Stimulated activated CD4-positive, alpha-beta T cell treated with anti-CD3 and anti-CD28 coated beads, Interleukin-4, amount 100 ng/mL, for 1 hour (primary cell): ENCODE data around the gene LARP1.

ENCODE experiments used
- DNase-seq: peaks from one replicate; pipeline ENCODE4 v3.0.0-alpha.2; 2020

LARP1 gene

GRCh38 chr5:154764967-154765366 is 9.8 kb downstream of the LARP1 start:
- DNase-seq, result no peak

GRCh38 chr5:154765396-154765925 is 10.3 kb downstream of the LARP1 start:
- DNase-seq, result no peak

GRCh38 chr5:154766558-154767281 is 11.5 kb downstream of the LARP1 start:
- DNase-seq, result no peak

- no peak for DNase-seq
Measured at GRCh38 chr5:154767576-154767975, 12.4 kb downstream of the LARP1 start.

- DNase-seq, result no peak
Measured at GRCh38 chr5:154768207-154768606, 13.0 kb downstream of the LARP1 start.

- no peak for DNase-seq
Measured at GRCh38 chr5:154770111-154770510, 14.9 kb downstream of the LARP1 start.

- DNase-seq, result no peak
Measured at GRCh38 chr5:154771383-154771901, 16.3 kb downstream of the LARP1 start.

- DNase-seq, result no peak
Measured at GRCh38 chr5:154773326-154773725, 18.1 kb downstream of the LARP1 start.

GRCh38 chr5:154776167-154776566 is 21.0 kb downstream of the LARP1 start:
- DNase-seq, result no peak

- DNase-seq, result no peak
Measured at GRCh38 chr5:154778534-154778933, 23.4 kb downstream of the LARP1 start.

GRCh38 chr5:154779105-154779504 is 23.9 kb downstream of the LARP1 start:
- DNase-seq, result no peak

- no peak for DNase-seq
Measured at GRCh38 chr5:154780128-154780527, 25.0 kb downstream of the LARP1 start.

- DNase-seq, result no peak
Measured at GRCh38 chr5:154782326-154782725, 27.1 kb downstream of the LARP1 start.

GRCh38 chr5:154782812-154783592 is 27.8 kb downstream of the LARP1 start:
- no peak for DNase-seq

- DNase-seq, result no peak
Measured at GRCh38 chr5:154783774-154784460, 28.7 kb downstream of the LARP1 start.

GRCh38 chr5:154784856-154785255 is 29.7 kb downstream of the LARP1 start:
- no peak for DNase-seq

- DNase-seq, result no peak
Measured at GRCh38 chr5:154786414-154786813, 31.2 kb downstream of the LARP1 start.

GRCh38 chr5:154788212-154788611 is 33.0 kb downstream of the LARP1 start:
- no peak for DNase-seq

- no peak for DNase-seq
Measured at GRCh38 chr5:154791535-154791934, 36.4 kb downstream of the LARP1 start.

- no peak for DNase-seq
Measured at GRCh38 chr5:154793599-154794524, 38.7 kb downstream of the LARP1 start.

GRCh38 chr5:154794525-154795234 is 39.5 kb downstream of the LARP1 start:
- no peak for DNase-seq

- no peak for DNase-seq
Measured at GRCh38 chr5:154795235-154795596, 40.0 kb downstream of the LARP1 start.
